ENCODE data around the gene LASP1NB.
"Not testable (repeated sequence)": the region's sequence is repeated elsewhere in the genome, so short reads cannot be mapped to it uniquely, and the experiment has no call there.

Gene LASP1NB

GRCh38 chr17:38917259-38917658, 8.2 kb upstream of the LASP1NB start:
- no peak for DNase-seq
- H3K27ac Mint-ChIP-seq = peak overlapping the region; percentile 9
- H3K4me3 Mint-ChIP-seq = no peak overlapping the region
- intact Hi-C loops (cut with micrococcal nuclease) = no loop called here
- peaks cover 11% of the 10 kb centered on the region for H3K4me1 Mint-ChIP-seq
- H3K27me3 Mint-ChIP-seq = no peaks in the 10 kb centered on the region
- no peaks in the 10 kb centered on the region for H3K9me3 Mint-ChIP-seq
- peaks cover 42% of the 10 kb centered on the region for H3K36me3 Mint-ChIP-seq (ENCODE audit: low read depth)

- Mint-ChIP-seq H3K27ac (no peak overlapping the region), H3K36me3 (ENCODE audit: low read depth) (peaks cover 38% of the 10 kb centered on the region), H3K27me3 (no peaks in the 10 kb centered on the region), H3K9me3 (no peaks in the 10 kb centered on the region), H3K4me1 (peaks cover 11% of the 10 kb centered on the region), H3K4me3 (no peak overlapping the region)
- intact Hi-C loops (cut with micrococcal nuclease) = no loop called here
- no peak for DNase-seq
Observed at GRCh38 chr17:38918129-38918913, 7.1 kb upstream of the LASP1NB start.

GRCh38 chr17:38918916-38919315, 6.5 kb upstream of the LASP1NB start:
- intact Hi-C loops (cut with micrococcal nuclease) = no loop called here
- Mint-ChIP-seq H3K4me1 (peaks cover 11% of the 10 kb centered on the region), H3K9me3 (no peaks in the 10 kb centered on the region), H3K36me3 (ENCODE audit: low read depth) (peaks cover 37% of the 10 kb centered on the region), H3K27me3 (no peaks in the 10 kb centered on the region), H3K27ac (no peak overlapping the region), H3K4me3 (no peak overlapping the region)
- no peak for DNase-seq

- peaks cover 32% of the 10 kb centered on the region for H3K36me3 Mint-ChIP-seq (ENCODE audit: low read depth)
- intact Hi-C loops (cut with micrococcal nuclease) = no loop called here
- H3K4me3 Mint-ChIP-seq = no peak overlapping the region
- H3K9me3 Mint-ChIP-seq = no peaks in the 10 kb centered on the region
- no peaks in the 10 kb centered on the region for H3K27me3 Mint-ChIP-seq
- H3K27ac Mint-ChIP-seq = peak overlapping the region; percentile 39
- DNase-seq = no peak
- peaks cover 11% of the 10 kb centered on the region for H3K4me1 Mint-ChIP-seq
Observed at GRCh38 chr17:38919316-38920078, 5.9 kb upstream of the LASP1NB start.

- Mint-ChIP-seq H3K36me3 (ENCODE audit: low read depth) (peaks cover 31% of the 10 kb centered on the region), H3K27ac (peak overlapping the region; percentile 39), H3K27me3 (no peaks in the 10 kb centered on the region), H3K4me3 (no peak overlapping the region), H3K9me3 (no peaks in the 10 kb centered on the region), H3K4me1 (peaks cover 21% of the 10 kb centered on the region)
- intact Hi-C loops (cut with micrococcal nuclease) = no loop called here
- no peak for DNase-seq
Observed at GRCh38 chr17:38920374-38921291, 4.8 kb upstream of the LASP1NB start.

GRCh38 chr17:38921756-38922411, 3.5 kb upstream of the LASP1NB start:
- Mint-ChIP-seq H3K9me3 (no peaks in the 10 kb centered on the region), H3K4me3 (no peak overlapping the region), H3K36me3 (ENCODE audit: low read depth) (peaks cover 29% of the 10 kb centered on the region), H3K4me1 (peaks cover 31% of the 10 kb centered on the region), H3K27ac (peak overlapping the region; percentile 14), H3K27me3 (no peaks in the 10 kb centered on the region)
- DNase-seq = peak; percentile 53
- intact Hi-C loops (cut with micrococcal nuclease) = no loop called here

- H3K4me3 Mint-ChIP-seq = no peak overlapping the region
- DNase-seq = peak; percentile 57
- intact Hi-C loops (cut with micrococcal nuclease) = no loop called here
- H3K27ac Mint-ChIP-seq = no peak overlapping the region
- H3K27me3 Mint-ChIP-seq = no peaks in the 10 kb centered on the region
- peaks cover 24% of the 10 kb centered on the region for H3K36me3 Mint-ChIP-seq (ENCODE audit: low read depth)
- no peaks in the 10 kb centered on the region for H3K9me3 Mint-ChIP-seq
- peaks cover 31% of the 10 kb centered on the region for H3K4me1 Mint-ChIP-seq
Observed at GRCh38 chr17:38922538-38923297, 2.7 kb upstream of the LASP1NB start.

- Mint-ChIP-seq H3K27ac (peak overlapping the region; percentile 52), H3K9me3 (no peaks in the 10 kb centered on the region), H3K4me1 (peaks cover 27% of the 10 kb centered on the region), H3K36me3 (ENCODE audit: low read depth) (peaks cover 7% of the 10 kb centered on the region), H3K4me3 (no peak overlapping the region), H3K27me3 (peaks cover 2% of the 10 kb centered on the region)
- intact Hi-C loops (cut with micrococcal nuclease) = loop anchor here (2.0 kb wide), 1 partner anchor 28 kb away; no protein-coding TSS in a partner anchor
- peak; percentile 67 for DNase-seq
Observed at GRCh38 chr17:38926293-38927070, 1.1 kb downstream of the LASP1NB start.

- H3K9me3 Mint-ChIP-seq; H3K36me3 Mint-ChIP-seq (ENCODE audit: low read depth); H3K4me3 Mint-ChIP-seq; intact Hi-C loops (cut with micrococcal nuclease); H3K27ac Mint-ChIP-seq: not testable (repeated sequence)
- peaks cover 14% of the 10 kb centered on the region for H3K27me3 Mint-ChIP-seq
- DNase-seq = peak; percentile 29
- H3K4me1 Mint-ChIP-seq = peaks cover 13% of the 10 kb centered on the region
Observed at GRCh38 chr17:38930782-38931181, 5.4 kb downstream of the LASP1NB start.

- intact Hi-C loops (cut with micrococcal nuclease); H3K4me3 Mint-ChIP-seq; H3K27ac Mint-ChIP-seq; H3K36me3 Mint-ChIP-seq (ENCODE audit: low read depth); H3K4me1 Mint-ChIP-seq; H3K9me3 Mint-ChIP-seq: not testable (repeated sequence)
- H3K27me3 Mint-ChIP-seq = peaks cover 24% of the 10 kb centered on the region
- peak; percentile 41 for DNase-seq
Observed at GRCh38 chr17:38933962-38934361, 8.5 kb downstream of the LASP1NB start.

GRCh38 chr17:38939987-38940386, 14.6 kb downstream of the LASP1NB start:
- intact Hi-C loops (cut with micrococcal nuclease) = no loop called here
- no peaks in the 10 kb centered on the region for H3K36me3 Mint-ChIP-seq (ENCODE audit: low read depth)
- peaks cover 8% of the 10 kb centered on the region for H3K4me1 Mint-ChIP-seq
- no peaks in the 10 kb centered on the region for H3K9me3 Mint-ChIP-seq
- no peak overlapping the region for H3K4me3 Mint-ChIP-seq
- peaks cover 16% of the 10 kb centered on the region for H3K27me3 Mint-ChIP-seq
- H3K27ac Mint-ChIP-seq = no peak overlapping the region
- no peak for DNase-seq

GRCh38 chr17:38940404-38940803, 15.0 kb downstream of the LASP1NB start:
- Mint-ChIP-seq H3K4me3 (no peak overlapping the region), H3K27ac (no peak overlapping the region), H3K36me3 (ENCODE audit: low read depth) (no peaks in the 10 kb centered on the region), H3K4me1 (peaks cover 8% of the 10 kb centered on the region), H3K9me3 (no peaks in the 10 kb centered on the region), H3K27me3 (peaks cover 14% of the 10 kb centered on the region)
- intact Hi-C loops (cut with micrococcal nuclease) = no loop called here
- peak; percentile 46 for DNase-seq
